Skeletal muscle tissue (tissue), 4 donors: ENCODE data around the gene LRG1. TPM values are rescaled to one million over a fixed set of nuclear protein-coding genes. Genes with fewer than 3 reads are reported as not detected.

Experiments
- H3K27ac ChIP-seq: one replicate; pipeline ENCODE4 v1.7.0; 2013; ENCODE audit warnings: mild to moderate bottlenecking, low read depth, low read length, inconsistent platforms
- H3K27me3 ChIP-seq, 3 donors: one replicate each; pipeline ENCODE4 v1.7.0; 2013; ENCODE audit warnings: low read length in 3 of 3; ENCODE audit not compliant: control insufficient read depth in 3 of 3, insufficient read depth in 3 of 3
- H3K36me3 ChIP-seq, 3 donors: one replicate each; pipeline ENCODE4 v1.7.0; 2013; ENCODE audit warnings: low read length in 3 of 3; ENCODE audit not compliant: control insufficient read depth in 3 of 3, insufficient read depth in 3 of 3
- H3K4me1 ChIP-seq, 3 donors: one replicate each; pipeline ENCODE4 v1.7.0; 2013; ENCODE audit warnings: low read length in 3 of 3, mild to moderate bottlenecking in 3 of 3; ENCODE audit not compliant: control insufficient read depth in 3 of 3, insufficient read depth in 3 of 3
- H3K4me3 ChIP-seq, 3 donors: one replicate each; pipeline ENCODE4 v1.7.0; 2013; ENCODE audit warnings: low read length in 3 of 3
- H3K9ac ChIP-seq, 3 donors: one replicate each; pipeline ENCODE4 v1.7.0; 2013; ENCODE audit warnings: low read length in 3 of 3, mild to moderate bottlenecking in 3 of 3, moderate library complexity in 2 of 3, low read depth in 1 of 3
- H3K9me3 ChIP-seq, 3 donors: one replicate each; pipeline ENCODE4 v1.7.0; 2013; ENCODE audit warnings: low read length in 3 of 3; ENCODE audit not compliant: control insufficient read depth in 3 of 3
- total RNA-seq: library from RNA; depleted of rRNA; stranded (reverse); fragments of >200 nt; gene quantifications from one replicate; pipeline ENCODE4 v1.2.3, GENCODE V29; 2014
- donor health status: Osteomylitis.

Gene LRG1
- total RNA-seq, 1 donor from 2014 or later, result 0.52 TPM

DNA sequence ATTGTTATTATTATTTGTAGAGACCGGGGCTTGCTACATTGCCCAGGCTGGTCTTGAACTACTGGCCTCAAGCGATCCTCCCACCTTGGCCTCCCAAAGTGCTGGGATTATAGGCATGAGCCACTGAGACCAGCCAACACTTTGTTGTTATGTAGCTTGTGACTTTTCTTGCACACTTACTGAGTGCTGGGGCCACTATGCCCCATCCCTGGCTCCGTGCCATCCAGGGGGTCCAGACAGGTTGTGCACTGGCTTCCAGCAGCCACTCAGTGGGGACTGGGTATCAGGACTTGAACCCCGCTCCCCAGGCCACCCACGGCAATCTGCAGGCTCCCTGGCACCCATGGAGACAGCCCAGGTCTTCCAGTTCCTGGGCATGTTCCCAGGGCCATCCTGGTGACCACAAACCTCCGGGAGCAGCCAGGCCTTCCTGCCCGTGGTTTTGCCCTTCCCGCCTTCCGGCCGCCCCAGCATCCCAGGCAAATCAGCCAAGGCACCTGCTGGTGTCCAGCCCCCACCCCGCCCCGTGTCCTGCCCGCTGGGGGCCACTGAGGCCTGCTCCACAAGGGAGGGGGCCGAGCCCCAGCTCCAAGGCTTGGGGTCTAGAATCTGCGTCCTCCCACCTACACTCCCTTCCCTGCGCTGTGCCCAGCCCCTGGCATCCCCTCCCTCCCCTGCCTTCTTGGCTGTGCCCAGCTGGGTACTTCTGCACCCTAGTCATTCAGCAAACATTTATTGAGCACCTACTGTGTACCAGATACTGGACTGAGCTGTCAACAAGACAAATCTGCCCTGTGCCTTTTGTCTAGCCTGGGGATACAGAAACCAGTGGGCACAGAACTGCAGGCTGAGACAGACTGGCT, 43.4 kb upstream of the LRG1 start:
- H3K9ac ChIP-seq, result no peak overlapping the region
- peaks cover 0 to 16% (median 8%) of the 10 kb centered on the region in 3 donors for H3K4me1 ChIP-seq
- no peaks in the 10 kb centered on the region for H3K36me3 ChIP-seq
- no peaks in the 10 kb centered on the region for H3K9me3 ChIP-seq
- H3K27ac ChIP-seq, result no peak overlapping the region
- no peak overlapping the region for H3K4me3 ChIP-seq
- H3K27me3 ChIP-seq, result peaks cover 43 to 52% (median 52%) of the 10 kb centered on the region in 3 donors

DNA sequence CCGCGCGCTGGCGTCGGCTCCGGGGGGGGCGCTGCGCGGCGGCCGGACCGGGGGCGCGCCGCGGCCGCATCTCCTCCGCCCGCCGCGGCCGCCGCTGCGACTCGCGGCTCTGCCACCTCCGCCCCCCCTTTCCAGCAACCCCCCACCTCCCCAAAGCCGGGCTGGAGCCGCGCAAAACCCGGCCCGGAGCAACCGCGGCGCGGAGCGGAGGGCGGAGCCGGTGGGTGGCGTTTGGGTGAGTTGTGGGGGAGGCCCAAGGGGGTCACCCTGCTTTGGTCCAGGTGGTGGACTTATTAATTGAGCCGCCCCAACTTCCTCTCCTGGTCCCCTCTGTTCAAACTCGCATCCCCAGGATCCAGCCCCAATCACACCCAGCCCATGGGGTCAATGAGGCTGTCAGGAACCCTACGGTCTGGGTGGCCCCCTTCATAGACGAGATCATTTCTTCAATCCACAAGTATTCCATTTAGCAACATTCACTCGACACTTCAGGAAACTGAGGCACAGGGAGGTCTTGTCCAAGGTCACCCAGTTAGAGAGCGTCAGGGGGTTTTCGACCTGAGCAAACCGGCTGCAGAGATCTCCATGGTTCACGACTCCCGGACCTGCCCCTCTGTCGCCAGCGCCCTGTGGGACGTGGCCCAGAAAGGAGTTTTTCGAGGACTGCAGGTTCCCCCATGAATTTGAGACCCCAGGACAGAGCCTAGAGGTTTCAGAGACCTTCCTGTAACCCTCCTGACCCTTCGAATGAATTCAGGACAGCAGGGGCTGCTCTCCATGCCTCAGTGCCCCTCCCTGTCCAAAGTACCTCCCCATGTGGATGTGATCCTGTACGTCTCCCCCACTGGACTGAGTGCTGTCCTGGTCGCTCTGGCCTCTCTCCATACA, 42.1 kb upstream of the LRG1 start:
- Histone ChIP-seq H3K36me3 (no peaks in the 10 kb centered on the region), H3K9ac (peak overlapping the region in 1 of 3 donors; percentile 8), H3K4me3 (no peak overlapping the region), H3K27ac (no peak overlapping the region), H3K4me1 (peaks cover 0 to 18% (median 8%) of the 10 kb centered on the region in 3 donors), H3K9me3 (no peaks in the 10 kb centered on the region), H3K27me3 (peaks cover 43 to 56% (median 52%) of the 10 kb centered on the region in 3 donors)

DNA sequence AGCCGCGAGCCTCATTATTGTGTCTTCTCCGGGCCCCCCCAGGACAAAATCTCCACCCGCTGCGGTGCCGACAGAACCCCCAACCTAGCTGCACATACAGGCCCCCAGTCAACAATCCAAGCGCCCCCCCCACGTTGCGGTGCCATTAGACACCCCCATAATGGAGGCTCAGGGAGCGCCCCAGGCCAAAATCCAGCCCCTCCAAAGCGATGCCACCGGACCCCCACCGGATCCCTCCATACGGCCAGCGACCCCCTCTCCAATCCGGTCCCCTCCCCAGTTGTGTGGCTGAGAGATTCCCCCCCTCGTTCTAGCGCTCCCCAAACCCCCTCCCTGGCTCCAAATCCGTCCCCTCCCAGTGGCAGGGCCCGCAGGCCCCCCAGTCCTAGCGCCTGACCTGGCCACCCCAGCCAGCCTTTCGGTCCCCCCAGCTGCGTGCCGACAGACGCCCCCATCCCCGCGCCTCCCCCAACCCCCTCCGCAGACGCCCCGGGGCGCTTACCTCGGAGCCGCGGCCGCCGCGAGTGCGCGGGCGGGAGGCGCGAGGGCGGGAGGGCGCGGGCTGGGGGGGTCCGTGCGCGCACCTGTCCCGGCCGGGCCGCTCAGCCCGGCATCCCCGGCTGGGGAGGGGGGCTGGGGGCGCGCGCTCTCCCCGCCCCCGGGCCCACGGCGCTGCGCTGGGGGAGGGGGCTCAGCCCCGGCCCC, 41.3 kb upstream of the LRG1 start:
- peaks cover 43 to 54% (median 48%) of the 10 kb centered on the region in 3 donors for H3K27me3 ChIP-seq
- no peaks in the 10 kb centered on the region for H3K36me3 ChIP-seq
- peak overlapping the region in 1 of 3 donors; percentile 3 for H3K9ac ChIP-seq
- no peaks in the 10 kb centered on the region for H3K9me3 ChIP-seq
- peaks cover 0 to 19% (median 8%) of the 10 kb centered on the region in 3 donors for H3K4me1 ChIP-seq
- H3K27ac ChIP-seq, result no peak overlapping the region
- H3K4me3 ChIP-seq, result peak overlapping the region in 2 of 3 donors; percentile 30 to 45

DNA sequence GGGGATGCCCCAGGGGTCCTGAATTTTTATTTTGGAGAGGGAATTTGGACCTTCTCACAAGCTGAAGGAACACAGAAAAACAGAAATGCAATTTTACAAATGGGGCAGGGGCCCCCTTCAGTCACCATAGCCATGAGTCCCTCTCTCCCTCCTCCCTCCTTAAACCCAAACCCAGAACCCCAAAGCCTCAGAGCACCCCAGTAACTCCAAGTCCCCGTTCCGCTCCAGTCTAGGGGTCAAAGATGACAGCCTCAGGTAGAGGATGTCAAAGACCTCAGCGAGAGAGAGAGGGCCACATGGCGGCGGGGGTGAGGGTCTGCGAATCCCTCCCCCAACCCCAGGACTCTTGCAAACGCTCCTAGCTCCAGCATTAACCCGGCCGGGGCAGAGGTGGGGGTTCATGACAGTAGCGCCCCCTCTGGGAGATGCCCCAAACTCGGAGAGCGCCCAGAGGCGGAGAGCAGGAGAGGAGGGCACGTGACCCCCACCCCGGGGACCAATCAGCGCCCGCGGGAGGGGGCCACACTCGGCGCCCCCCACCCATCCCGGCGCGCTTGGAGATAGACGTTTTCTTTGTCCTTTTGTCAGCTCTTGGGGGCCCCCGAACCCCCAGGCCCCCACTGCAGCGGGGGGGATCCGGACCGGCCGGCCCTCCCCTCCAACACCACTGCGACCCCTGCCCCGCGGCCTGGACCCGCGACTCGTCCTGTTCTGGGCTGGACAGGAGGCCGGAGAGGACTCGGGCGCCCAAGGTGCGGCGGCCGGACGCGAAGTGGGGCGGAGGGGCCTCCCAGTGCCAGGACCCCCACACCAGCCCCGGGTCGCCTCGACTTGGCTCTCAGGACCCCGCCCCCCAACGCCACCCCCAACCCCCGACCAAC, 40.4 kb upstream of the LRG1 start:
- no peaks in the 10 kb centered on the region for H3K9me3 ChIP-seq
- peak overlapping the region in 1 of 3 donors; percentile 29 for H3K4me3 ChIP-seq
- peaks cover 37 to 50% (median 45%) of the 10 kb centered on the region in 3 donors for H3K27me3 ChIP-seq
- H3K27ac ChIP-seq, result no peak overlapping the region
- no peaks in the 10 kb centered on the region for H3K36me3 ChIP-seq
- peaks cover 4 to 22% (median 12%) of the 10 kb centered on the region in 3 donors for H3K4me1 ChIP-seq
- H3K9ac ChIP-seq, result peak overlapping the region in 1 of 3 donors; percentile 3

- Histone ChIP-seq H3K9ac (no peak overlapping the region), H3K27ac (no peak overlapping the region), H3K4me3 (no peak overlapping the region), H3K4me1 (peaks cover 8 to 19% (median 12%) of the 10 kb centered on the region in 3 donors), H3K27me3 (peaks cover 29 to 42% (median 36%) of the 10 kb centered on the region in 3 donors), H3K9me3 (no peaks in the 10 kb centered on the region), H3K36me3 (no peaks in the 10 kb centered on the region)
Measured at GRCh38 chr19:4579389-4579788, 39.6 kb upstream of the LRG1 start.

DNA sequence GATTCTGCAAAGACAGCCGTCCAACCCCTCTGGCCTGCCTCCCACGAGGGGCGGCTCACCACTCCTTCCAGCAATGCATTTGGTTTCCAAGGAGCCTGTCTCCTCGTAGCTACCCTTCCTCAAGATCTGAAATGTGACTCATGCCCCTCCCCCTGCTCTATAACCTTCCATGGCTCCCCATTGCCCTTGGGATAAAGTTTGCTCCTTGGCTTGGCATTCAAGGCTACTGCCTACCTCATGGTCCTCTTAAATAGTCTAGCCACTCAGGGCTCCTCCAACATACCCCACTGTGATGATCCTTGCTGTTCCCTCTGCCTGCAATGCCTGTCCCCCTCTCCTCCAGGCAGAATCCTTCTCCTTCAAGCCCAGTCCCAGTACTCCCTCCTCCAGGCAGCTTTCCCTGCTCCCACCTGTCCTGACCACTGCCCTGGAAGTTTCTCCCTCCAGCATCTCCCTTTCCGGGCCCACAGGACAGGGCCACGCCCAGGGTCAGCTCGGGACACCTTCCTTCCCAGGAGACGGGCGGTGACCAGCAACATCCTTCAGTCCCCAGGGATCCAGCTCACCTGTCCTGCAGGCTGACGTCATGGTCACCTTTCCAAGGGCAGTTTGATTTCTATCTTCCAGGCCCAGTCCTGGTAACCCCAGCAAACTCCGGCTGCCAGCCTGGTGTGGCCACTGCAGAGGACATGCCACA, 38.9 kb upstream of the LRG1 start:
- peaks cover 8 to 19% (median 8%) of the 10 kb centered on the region in 3 donors for H3K4me1 ChIP-seq
- H3K9me3 ChIP-seq, result no peaks in the 10 kb centered on the region
- no peak overlapping the region for H3K4me3 ChIP-seq
- no peak overlapping the region for H3K27ac ChIP-seq
- H3K27me3 ChIP-seq, result peaks cover 24 to 39% (median 33%) of the 10 kb centered on the region in 3 donors
- H3K36me3 ChIP-seq, result no peaks in the 10 kb centered on the region
- no peak overlapping the region for H3K9ac ChIP-seq

DNA sequence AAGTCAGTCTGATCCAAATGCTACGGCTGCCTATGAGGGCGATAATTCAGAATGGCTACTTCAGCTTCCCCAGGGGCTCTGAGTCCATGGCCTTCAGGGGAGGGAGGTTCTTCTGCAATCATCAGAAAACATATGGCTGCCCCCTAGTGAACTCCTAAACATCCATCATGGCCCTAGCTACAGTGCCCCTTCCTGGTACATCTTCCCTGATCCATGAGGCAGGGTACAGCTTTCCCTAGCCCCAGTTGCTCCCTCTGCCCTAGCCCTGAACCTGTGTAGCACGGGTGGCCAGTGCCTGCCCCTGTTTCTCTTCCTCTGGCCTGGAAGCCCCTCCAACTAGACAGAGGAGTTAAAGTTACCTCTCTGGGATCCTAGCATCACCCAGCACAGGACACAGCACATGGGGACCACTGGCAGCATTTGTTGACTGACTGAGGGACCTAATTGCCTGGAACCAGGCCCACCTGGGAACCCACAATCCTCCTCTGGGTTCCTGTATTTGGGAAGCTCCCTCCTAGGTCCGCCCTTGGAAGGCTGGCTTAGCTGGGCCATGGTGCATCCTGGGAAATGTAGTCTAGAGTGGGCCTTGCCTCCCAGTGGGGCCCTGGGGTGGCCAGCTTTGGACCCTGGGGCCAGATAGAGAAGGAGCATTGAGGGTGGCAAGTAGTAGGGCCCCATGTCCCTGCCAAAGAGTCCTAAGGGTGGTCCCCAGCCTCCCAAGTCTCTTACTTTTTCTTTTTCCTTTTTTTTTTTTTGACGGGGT, 37.4 kb upstream of the LRG1 start:
- H3K36me3 ChIP-seq, result no peaks in the 10 kb centered on the region
- no peaks in the 10 kb centered on the region for H3K9me3 ChIP-seq
- H3K4me1 ChIP-seq, result peaks cover 8 to 19% (median 8%) of the 10 kb centered on the region in 3 donors
- no peak overlapping the region for H3K9ac ChIP-seq
- H3K27me3 ChIP-seq, result peaks cover 18 to 32% (median 28%) of the 10 kb centered on the region in 3 donors
- H3K4me3 ChIP-seq, result no peak overlapping the region
- H3K27ac ChIP-seq, result no peak overlapping the region
